BJ (cell line): Measurements from ENCODE around the gene CMSS1. TPM values are rescaled to one million over a fixed set of nuclear protein-coding genes. Genes with fewer than 3 reads are reported as not detected.

Source experiments
- CTCF ChIA-PET: fragments of 350-600 bp; formaldehyde crosslinking; extraction: SDS; loops from one replicate; lab custom pipeline; 2021; ENCODE audit warnings: antibody characterized with exemption, inconsistent platforms; lab: Yijun Ruan, JAX
- POLR2A ChIA-PET: fragments of 300-600 bp; sonication (Branson Sonifier 250); formaldehyde crosslinking; extraction: SDS; loops from one replicate; lab custom pipeline; 2021; ENCODE audit warnings: antibody characterized with exemption; lab: Charles Lee
- DNase-seq: peaks from one replicate; pipeline ENCODE4 v3.0.0-alpha.2; 2011; ENCODE audit warnings: low read depth
- H3K27me3 ChIP-seq: 2 replicates; pipeline ENCODE4 v1.6.0; 2011; ENCODE audit warnings: low read length; ENCODE audit not compliant: control insufficient read depth, insufficient read depth
- H3K36me3 ChIP-seq: 2 replicates; pipeline ENCODE4 v1.5.1; 2011; ENCODE audit warnings: low read length; ENCODE audit not compliant: control insufficient read depth, insufficient read depth
- H3K4me3 ChIP-seq: 2 replicates; pipeline ENCODE4 v1.5.1; 2011; ENCODE audit warnings: low read depth, mild to moderate bottlenecking, control low read depth, low read length
- polyA plus RNA-seq: library from polyadenylated mRNA; depleted of rRNA; stranded (reverse); fragments of >200 nt; gene quantifications from 2 replicates; pipeline ENCODE4 v1.2.3, GENCODE V29; 2011
- TF ChIP-seq, protein P1 (sequence below): IDR thresholded peaks from 2 replicates; pipeline ENCODE4 v1.5.1; 2011; ENCODE audit warnings: low read depth, mild to moderate bottlenecking, control low read depth, inconsistent platforms, low read length, moderate library complexity; ENCODE audit not compliant: insufficient read depth

The CMSS1 gene
- polyA plus RNA-seq, 1 experiment = 6.7 TPM

- DNase-seq = no peak
- POLR2A ChIA-PET = no interaction called here
These were observed 202.1 kb downstream of the CMSS1 start for GRCh38 chr3:100019719-100020118.

DNA sequence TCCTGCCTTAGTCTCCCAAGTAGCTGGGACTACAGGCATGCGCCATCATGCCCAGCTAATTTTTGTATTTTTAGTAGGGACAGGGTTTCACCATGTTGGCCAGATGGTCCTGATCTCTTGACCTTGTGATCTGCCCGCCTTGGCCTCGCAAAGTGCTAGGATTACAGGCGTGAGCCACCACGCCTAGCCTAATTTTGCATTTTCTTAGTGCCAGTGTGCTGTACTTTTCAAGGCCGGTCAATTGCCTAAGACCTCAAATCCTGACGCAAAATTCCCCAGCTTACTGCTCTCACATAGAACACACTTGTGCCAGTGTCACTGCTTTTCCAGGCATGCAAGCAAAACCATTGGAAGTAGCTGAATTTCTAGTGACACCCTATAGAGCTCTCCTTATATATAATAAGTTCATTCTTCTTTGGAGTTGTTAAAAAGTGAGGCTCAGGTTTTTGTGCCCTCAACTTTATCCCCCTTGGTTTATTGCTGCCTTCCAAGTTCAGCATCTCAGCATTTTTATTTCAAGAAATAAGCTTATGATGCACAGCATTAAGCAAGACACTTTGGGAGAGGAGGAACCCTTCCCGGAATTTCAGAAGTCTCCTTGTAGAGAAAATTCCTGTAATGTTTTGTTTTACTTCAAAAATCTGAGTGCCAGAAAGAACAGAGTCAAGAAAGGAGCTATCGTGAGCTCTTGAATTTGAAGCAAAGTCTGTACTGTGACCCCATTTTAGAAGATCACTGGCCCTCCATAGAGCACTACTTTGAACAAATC lies 203.4 kb downstream of the CMSS1 start:
- no peak overlapping the region for H3K4me3 ChIP-seq
- ChIA-PET POLR2A (interaction anchor here (0.7 kb wide), 1 partner anchor 188 kb away, joined by 4 read pairs; no protein-coding TSS in a partner anchor), CTCF (interaction anchor here (1.3 to 1.8 kb wide), 3 partner anchors 9 to 57 kb away, joined by 4 to 5 read pairs (median 4); no protein-coding TSS in a partner anchor)
- TF ChIP-seq, protein P1, sequence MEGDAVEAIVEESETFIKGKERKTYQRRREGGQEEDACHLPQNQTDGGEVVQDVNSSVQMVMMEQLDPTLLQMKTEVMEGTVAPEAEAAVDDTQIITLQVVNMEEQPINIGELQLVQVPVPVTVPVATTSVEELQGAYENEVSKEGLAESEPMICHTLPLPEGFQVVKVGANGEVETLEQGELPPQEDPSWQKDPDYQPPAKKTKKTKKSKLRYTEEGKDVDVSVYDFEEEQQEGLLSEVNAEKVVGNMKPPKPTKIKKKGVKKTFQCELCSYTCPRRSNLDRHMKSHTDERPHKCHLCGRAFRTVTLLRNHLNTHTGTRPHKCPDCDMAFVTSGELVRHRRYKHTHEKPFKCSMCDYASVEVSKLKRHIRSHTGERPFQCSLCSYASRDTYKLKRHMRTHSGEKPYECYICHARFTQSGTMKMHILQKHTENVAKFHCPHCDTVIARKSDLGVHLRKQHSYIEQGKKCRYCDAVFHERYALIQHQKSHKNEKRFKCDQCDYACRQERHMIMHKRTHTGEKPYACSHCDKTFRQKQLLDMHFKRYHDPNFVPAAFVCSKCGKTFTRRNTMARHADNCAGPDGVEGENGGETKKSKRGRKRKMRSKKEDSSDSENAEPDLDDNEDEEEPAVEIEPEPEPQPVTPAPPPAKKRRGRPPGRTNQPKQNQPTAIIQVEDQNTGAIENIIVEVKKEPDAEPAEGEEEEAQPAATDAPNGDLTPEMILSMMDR = no peak
- no peaks in the 10 kb centered on the region for H3K36me3 ChIP-seq
- no peak for DNase-seq
- no peaks in the 10 kb centered on the region for H3K27me3 ChIP-seq

More at GRCh38 chr3:100019719-100020118, 202.1 kb downstream of the CMSS1 start:
- no peak overlapping the region for H3K4me3 ChIP-seq
- CTCF ChIA-PET = interaction anchor here (0.8 to 1.8 kb wide), 3 partner anchors 12 to 32 kb away, joined by 3 to 5 read pairs (median 4); no protein-coding TSS in a partner anchor
- H3K27me3 ChIP-seq = no peaks in the 10 kb centered on the region
- H3K36me3 ChIP-seq = no peaks in the 10 kb centered on the region
- TF ChIP-seq, protein P1 = no peak

DNA sequence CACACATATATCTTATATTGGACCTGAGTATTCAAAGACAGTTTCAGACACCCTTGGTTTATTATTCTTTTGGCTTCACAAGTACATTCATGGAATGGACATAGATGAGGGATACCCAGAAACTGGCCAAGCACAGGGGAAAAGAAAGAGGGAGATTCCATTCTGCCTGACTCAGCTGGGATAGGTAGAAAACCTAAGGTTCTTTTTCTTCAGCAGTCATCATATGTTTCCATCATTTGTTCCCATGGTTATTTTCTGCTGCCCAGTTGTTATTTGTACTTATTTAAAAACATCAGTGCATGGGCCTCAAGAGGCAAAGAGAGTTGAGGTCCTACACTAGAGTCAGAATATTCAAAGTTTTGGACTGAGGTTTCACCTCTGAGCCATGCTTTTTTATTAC lies 204.8 kb downstream of the CMSS1 start:
- CTCF ChIA-PET = no interaction called here
- Histone ChIP-seq H3K4me3 (no peak overlapping the region), H3K27me3 (no peaks in the 10 kb centered on the region), H3K36me3 (no peaks in the 10 kb centered on the region)
- no peak for DNase-seq
- POLR2A ChIA-PET = no interaction called here
- TF ChIP-seq, protein P1 = no peak

GRCh38 chr3:100023150-100023549 lies 205.5 kb downstream of the CMSS1 start:
- TF ChIP-seq, protein P1 = no peak
- H3K4me3 ChIP-seq = no peak overlapping the region
- no peaks in the 10 kb centered on the region for H3K27me3 ChIP-seq
- no peak for DNase-seq
- no peaks in the 10 kb centered on the region for H3K36me3 ChIP-seq
- POLR2A ChIA-PET = no interaction called here
- CTCF ChIA-PET = interaction anchor here (0.6 kb wide), 1 partner anchor 242 kb away, joined by 4 read pairs; no protein-coding TSS in a partner anchor

DNA sequence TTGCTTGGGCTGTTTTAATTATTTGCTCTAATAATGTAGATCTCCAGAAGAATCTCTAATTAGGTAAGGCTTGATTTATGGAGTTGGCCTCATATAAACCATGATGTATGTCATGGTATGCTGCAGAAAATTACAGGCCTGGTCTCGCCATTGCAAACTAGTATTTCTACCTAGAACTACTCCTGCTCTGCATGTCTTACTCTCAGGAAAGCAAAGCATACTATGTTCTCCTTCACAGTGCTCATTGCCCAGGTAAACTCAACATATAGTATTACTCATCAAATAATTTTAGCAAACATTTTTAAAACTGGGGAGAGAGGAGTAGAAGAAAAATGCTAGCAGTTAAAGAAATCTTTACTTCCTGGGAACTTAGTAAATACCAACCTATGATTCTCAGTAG lies 205.9 kb downstream of the CMSS1 start:
- TF ChIP-seq, protein P1 = no peak
- Histone ChIP-seq H3K36me3 (no peaks in the 10 kb centered on the region), H3K27me3 (no peaks in the 10 kb centered on the region), H3K4me3 (no peak overlapping the region)
- ChIA-PET CTCF (interaction anchor here (0.6 kb wide), 1 partner anchor 241 kb away, joined by 4 read pairs; no protein-coding TSS in a partner anchor), POLR2A (no interaction called here)
- DNase-seq = no peak
